Mesodermal cell (in vitro differentiated cells): ENCODE data around the gene GLRX2.

Experiments used
- H3K27ac ChIP-seq: 2 replicates; pipeline ENCODE4 v1.7.0; 2013; ENCODE audit warnings: mild to moderate bottlenecking, low read depth, low read length, moderate library complexity; ENCODE audit not compliant: severe bottlenecking
- H3K36me3 ChIP-seq: 2 replicates; pipeline ENCODE4 v1.7.1; 2013; ENCODE audit warnings: mild to moderate bottlenecking, low read length, moderate library complexity; ENCODE audit not compliant: control insufficient read depth, insufficient read depth
- H3K4me1 ChIP-seq: one replicate; pipeline ENCODE4 v1.7.1; 2013; ENCODE audit warnings: mild to moderate bottlenecking, low read length; ENCODE audit not compliant: insufficient read depth, control insufficient read depth, poor library complexity, severe bottlenecking
- H3K4me3 ChIP-seq: 2 replicates; pipeline ENCODE4 v1.7.0; 2013; ENCODE audit warnings: low read length, control low read depth, mild to moderate bottlenecking; ENCODE audit not compliant: insufficient read depth, poor library complexity, severe bottlenecking; ENCODE audit errors: extremely low read depth
- H3K9me3 ChIP-seq: 2 replicates; pipeline ENCODE4 v1.7.1; 2013; ENCODE audit warnings: mild to moderate bottlenecking, low read length, moderate library complexity; ENCODE audit not compliant: control insufficient read depth
- WGBS, 2 experiments: methylation state at CpG; one replicate each; pipeline ENCODE4 v1.1.5; 2013; ENCODE audit warnings: missing lambda C conversion rate in 2 of 2; ENCODE audit not compliant: insufficient coverage in 2 of 2; 5-methylcytosine and 5-hydroxymethylcytosine counted together

The GLRX2 gene

DNA sequence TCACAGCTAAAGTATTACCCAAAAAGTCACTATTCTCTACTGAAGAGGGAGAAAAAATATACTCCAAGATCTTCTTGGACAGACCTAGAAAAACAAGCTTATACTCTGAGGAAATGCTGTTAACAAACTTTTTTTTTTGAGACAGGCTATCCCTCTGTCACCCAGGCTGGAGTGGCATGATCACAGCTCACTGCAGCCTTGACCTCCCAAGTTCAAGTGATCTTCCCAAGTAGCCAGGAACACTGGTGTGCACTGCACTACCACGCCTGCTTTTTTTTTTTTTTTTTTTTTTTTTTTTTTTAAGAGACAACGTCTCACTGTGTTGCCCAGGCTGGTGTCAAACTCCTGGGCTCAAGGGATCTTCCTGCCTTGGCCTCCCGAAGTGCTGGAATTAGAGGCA, 17.3 kb downstream of the GLRX2 start:
- Histone ChIP-seq H3K9me3 (no peaks in the 10 kb centered on the region), H3K4me3 (no peak overlapping the region), H3K4me1 (no peaks in the 10 kb centered on the region), H3K36me3 (peaks cover 23% of the 10 kb centered on the region), H3K27ac (no peak overlapping the region)
- WGBS, 2 experiments = 100% methylated on average over 1 of the region's 3 CpGs; no CpG with 5 or more reads in 1 of the 2 experiments

DNA sequence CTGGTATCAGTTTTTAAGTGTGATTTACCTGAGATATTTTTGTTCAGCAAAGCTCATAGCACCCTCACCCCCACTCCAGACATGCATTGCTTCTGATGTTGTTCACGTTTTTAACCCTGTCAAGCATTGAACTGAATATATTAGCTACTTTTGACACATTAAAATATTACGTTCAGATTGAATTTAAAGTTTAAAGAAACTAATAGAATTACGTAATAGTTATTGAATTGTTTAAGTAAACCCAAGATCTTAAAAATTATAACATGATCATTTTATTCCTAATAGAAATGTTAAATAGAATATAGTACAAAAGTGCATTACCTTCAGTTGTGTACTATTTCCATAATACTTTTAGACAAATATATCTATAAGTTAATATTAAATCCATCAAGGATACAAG, 18.9 kb downstream of the GLRX2 start:
- H3K4me1 ChIP-seq = no peaks in the 10 kb centered on the region

DNA sequence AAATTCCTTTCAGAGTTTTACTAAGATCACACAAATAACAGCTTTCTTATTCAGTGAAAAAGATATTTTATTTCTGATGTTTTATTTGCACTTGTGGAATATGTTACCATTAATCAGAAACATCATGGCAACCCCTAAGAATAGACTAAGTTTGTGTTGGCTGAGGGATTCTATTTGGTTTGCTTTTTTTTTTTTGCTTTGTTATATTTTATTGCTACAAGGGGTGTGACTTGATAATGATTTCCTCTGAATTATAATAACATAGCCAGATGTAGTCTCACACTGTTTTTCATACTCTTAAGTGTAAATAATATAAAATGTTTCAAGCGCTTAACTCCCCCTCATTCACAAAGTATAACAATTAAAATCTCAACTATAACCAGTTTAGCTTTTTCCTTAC, 20.0 kb downstream of the GLRX2 start:
- Histone ChIP-seq H3K36me3 (peaks cover 33% of the 10 kb centered on the region), H3K4me1 (no peaks in the 10 kb centered on the region), H3K27ac (no peak overlapping the region), H3K4me3 (no peak overlapping the region), H3K9me3 (no peaks in the 10 kb centered on the region)
- no CpG with 5 or more reads among the region's 1 CpG for WGBS, 2 experiments

More for the DNA sequence above, 18.9 kb downstream of the GLRX2 start:
- Histone ChIP-seq H3K27ac (no peak overlapping the region), H3K9me3 (no peaks in the 10 kb centered on the region), H3K36me3 (peaks cover 30% of the 10 kb centered on the region), H3K4me3 (no peak overlapping the region)
- no CpG with 5 or more reads among the region's 3 CpGs for WGBS, 2 experiments

DNA sequence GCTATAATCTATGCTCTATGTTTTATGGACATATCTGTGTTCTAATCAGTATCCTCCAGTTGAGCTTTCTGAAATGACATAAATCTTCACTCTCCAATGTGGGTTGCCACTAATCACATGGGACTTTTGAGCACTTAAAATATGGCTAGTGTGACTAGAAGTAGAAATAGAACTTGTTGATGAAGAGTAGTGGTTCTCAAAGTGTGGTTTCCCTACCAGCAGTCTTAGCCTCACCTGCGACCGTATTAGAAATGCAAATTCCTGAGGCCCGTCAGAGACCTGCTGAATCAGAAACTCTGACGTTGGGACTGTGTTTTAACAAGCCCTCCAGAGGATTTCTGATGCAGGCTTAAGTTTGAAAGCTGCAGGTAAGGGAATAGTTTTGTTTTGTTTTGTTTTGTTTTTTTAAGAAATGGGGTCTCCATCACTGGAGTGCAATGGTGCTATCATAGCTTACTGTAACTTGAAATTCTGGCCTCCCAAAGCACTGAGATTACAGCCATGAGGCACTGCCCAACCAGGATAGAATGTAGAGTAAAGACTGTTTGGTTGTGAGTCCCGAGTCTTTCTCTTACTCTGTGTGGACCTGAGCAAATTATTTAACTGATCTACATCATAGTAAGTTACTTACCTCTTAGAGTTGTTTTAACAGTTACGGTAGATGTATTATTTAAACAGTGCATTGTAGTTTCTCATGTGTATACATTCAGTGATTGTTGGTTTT, 21.7 kb downstream of the GLRX2 start:
- peaks cover 45% of the 10 kb centered on the region for H3K36me3 ChIP-seq

DNA sequence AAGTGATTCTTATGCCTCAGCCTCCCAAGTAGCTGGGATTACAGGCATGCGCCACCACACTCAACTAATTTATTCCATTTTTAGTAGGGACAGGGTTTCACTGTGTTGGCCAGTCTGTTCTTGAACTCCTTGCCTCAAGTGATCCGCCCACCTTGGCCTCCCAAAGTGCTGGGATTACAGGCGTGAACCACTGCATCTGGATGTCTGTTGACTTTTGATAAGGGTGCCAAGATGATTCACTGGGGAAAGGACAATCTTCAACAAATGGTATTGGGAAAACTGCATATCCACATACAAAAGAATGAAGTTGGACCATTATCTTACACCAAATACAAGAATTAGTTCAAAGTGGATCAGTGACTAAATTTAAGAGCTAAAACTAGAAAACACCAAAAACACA, 26.0 kb downstream of the GLRX2 start:
- 83 to 100% methylated on average over 2 of the region's 3 CpGs for WGBS, 2 experiments
- no peak overlapping the region for H3K27ac ChIP-seq
- no peaks in the 10 kb centered on the region for H3K4me1 ChIP-seq
- H3K4me3 ChIP-seq = no peak overlapping the region
- peaks cover 46% of the 10 kb centered on the region for H3K36me3 ChIP-seq
- H3K9me3 ChIP-seq = no peaks in the 10 kb centered on the region

More for the DNA sequence above, 21.7 kb downstream of the GLRX2 start:
- no peak overlapping the region for H3K27ac ChIP-seq
- H3K9me3 ChIP-seq = no peaks in the 10 kb centered on the region
- H3K4me3 ChIP-seq = no peak overlapping the region
- WGBS, 2 experiments = 86 to 92% methylated on average over 4 of the region's 6 CpGs
- no peaks in the 10 kb centered on the region for H3K4me1 ChIP-seq

DNA sequence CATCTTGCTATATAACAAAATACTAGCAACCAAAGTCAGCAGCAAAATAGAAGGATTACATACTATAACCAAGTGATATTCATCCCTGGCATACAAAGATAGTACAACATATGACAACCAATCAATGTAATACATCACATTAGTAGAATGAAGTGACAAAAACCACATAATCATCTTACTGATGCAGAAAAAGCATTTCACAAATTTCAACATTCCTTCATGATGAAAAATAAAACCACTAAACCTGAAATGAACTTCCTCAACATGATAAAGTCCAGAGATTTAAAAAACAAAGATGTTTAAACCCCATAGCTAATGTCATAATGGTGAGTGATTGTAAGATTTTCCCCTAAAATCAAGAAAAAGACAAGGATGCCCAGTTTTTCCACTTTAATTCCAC, 27.2 kb downstream of the GLRX2 start:
- Histone ChIP-seq H3K27ac (no peak overlapping the region), H3K4me3 (no peak overlapping the region), H3K4me1 (no peaks in the 10 kb centered on the region), H3K9me3 (no peaks in the 10 kb centered on the region), H3K36me3 (peaks cover 41% of the 10 kb centered on the region)

DNA sequence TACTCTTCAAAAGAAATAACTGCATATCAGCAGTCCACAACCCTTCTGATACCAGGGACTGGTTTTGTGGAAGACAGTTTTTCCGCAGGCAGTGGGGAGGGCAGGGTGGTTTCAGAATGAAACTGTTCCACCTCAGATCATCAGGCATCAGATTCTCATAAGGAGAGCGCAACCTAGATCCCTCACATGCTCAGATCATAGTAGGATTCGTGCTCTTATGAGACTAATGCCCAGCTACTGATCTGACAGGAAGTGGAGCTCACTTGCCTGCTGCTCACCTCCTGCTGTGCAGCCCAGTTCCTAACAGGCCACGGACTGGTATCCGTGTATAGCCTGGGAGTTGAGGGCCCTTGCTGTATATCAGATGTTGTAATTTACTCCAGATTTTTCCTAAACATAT, 34.3 kb downstream of the GLRX2 start:
- Histone ChIP-seq H3K4me3 (no peak overlapping the region), H3K36me3 (peaks cover 27% of the 10 kb centered on the region), H3K27ac (no peak overlapping the region), H3K9me3 (no peaks in the 10 kb centered on the region), H3K4me1 (peaks cover 5% of the 10 kb centered on the region)
- 68 to 88% methylated on average over 2 to 3 of the region's 5 CpGs for WGBS, 2 experiments

DNA sequence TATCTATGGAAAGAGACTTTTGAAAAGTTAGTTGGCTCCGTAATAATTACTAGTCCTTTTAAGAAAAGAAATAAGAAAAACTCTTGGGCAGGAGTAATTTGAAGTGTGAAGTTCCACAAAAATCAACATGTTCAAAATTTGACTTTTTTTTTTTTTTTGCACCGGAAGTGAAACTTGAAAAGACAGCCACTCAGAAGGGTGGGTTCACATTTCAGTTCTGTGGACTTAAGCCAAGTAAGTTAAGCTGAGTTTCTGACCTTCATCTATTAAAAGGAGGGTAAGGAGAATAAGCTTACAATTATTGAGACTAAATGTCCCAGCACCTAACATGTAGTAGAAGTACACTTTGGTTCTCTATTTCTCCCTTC, 34.8 kb downstream of the GLRX2 start:
- WGBS, 2 experiments = 100% methylated on average over 1 of the region's 2 CpGs; no CpG with 5 or more reads in 1 of the 2 experiments
- H3K4me1 ChIP-seq = peaks cover 5% of the 10 kb centered on the region
- no peaks in the 10 kb centered on the region for H3K9me3 ChIP-seq
- peaks cover 27% of the 10 kb centered on the region for H3K36me3 ChIP-seq
- no peak overlapping the region for H3K27ac ChIP-seq
- no peak overlapping the region for H3K4me3 ChIP-seq

DNA sequence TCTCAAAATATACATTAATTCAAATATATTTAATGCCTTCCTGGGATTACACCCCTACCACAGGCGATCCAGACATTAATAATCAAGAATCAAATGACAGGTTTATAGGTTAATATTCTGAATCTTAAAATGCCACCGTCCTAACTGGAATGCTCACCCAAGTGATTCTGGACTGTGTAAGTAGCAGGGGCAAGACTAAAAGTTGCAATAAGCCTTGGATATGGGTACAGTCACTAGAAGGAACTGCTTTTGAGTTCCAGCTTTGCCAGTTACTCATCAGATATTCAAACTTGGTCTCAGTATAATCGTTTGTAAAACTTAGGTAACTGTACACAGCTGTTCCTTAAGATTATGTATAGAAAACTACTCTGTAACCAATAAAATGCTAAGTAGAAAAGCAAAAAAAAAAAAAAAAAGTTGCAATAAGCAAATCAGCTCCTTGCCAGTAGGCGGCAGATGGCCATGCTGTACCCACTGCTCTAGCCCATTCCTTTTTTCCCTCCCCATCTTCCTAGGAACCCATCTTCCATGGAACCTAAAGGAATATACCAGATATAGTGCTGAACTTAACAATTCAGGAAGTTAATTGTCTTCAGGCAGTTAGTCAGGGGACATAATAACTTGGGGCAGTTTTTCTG, 35.3 kb downstream of the GLRX2 start:
- Histone ChIP-seq H3K27ac (no peak overlapping the region), H3K36me3 (peaks cover 27% of the 10 kb centered on the region), H3K4me1 (peaks cover 5% of the 10 kb centered on the region), H3K4me3 (no peak overlapping the region), H3K9me3 (no peaks in the 10 kb centered on the region)
- 75 to 100% methylated on average over 1 to 2 of the region's 4 CpGs for WGBS, 2 experiments

DNA sequence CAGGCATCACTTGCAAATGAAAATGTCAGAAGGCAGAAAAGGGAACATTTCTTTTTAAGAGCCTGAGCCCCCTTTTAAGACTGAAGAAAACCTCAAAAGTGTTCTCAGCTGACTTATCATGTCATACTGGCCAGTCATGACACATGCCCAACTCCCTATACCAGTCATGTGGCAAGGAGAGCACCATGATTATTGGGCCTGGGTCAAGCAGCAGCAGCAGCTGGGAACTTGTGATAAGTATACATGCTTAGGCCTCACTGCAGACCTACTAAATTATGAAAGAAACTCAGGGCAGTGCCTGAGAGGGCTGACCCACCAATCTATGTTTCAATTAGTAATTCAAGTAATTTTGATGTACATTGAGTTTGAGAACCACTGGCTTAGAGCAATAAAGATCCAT, 37.2 kb downstream of the GLRX2 start:
- Histone ChIP-seq H3K4me1 (peaks cover 5% of the 10 kb centered on the region), H3K4me3 (no peak overlapping the region), H3K27ac (no peak overlapping the region)

DNA sequence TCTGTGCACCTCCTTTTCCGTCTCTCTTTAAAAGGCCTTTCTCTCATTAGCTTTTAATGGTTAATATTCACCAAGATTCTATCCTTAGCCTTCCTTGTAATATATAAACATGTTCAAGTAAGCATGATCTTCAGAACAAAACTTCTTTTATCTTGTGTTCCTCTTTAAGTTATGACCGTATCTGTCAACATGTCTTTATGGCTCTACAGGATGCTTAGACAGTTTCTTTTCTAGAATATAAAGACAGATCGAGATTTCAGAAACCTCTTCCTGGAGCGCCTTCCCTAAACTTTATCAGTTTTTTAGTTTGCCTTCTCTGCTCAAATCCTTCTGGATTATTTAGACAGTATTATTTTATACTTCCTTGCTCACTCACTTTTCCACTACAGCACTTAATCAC, 38.6 kb downstream of the GLRX2 start:
- 86 to 95% methylated on average over 1 to 2 of the region's 4 CpGs for WGBS, 2 experiments
- H3K36me3 ChIP-seq = peaks cover 30% of the 10 kb centered on the region
- no peak overlapping the region for H3K27ac ChIP-seq
- no peaks in the 10 kb centered on the region for H3K9me3 ChIP-seq
- peaks cover 5% of the 10 kb centered on the region for H3K4me1 ChIP-seq
- no peak overlapping the region for H3K4me3 ChIP-seq

More for the DNA sequence above, 37.2 kb downstream of the GLRX2 start:
- Histone ChIP-seq H3K9me3 (no peaks in the 10 kb centered on the region), H3K36me3 (peaks cover 31% of the 10 kb centered on the region)
